RWPE1 (cell line): ENCODE data around the gene RXRB.
"Not testable (repeated sequence)": the region's sequence is repeated elsewhere in the genome, so short reads cannot be mapped to it uniquely, and the experiment has no call there.

Source experiments
- CTCF ChIA-PET: fragments of 350-600 bp; sonication (Branson Sonifier 250); formaldehyde crosslinking; extraction: SDS; loops from one replicate; lab custom pipeline; 2021; lab: Yijun Ruan, JAX
- POLR2A ChIA-PET: fragments of 400-600 bp; formaldehyde crosslinking; extraction: SDS; loops from one replicate; lab custom pipeline; 2020; ENCODE audit warnings: antibody characterized with exemption; ENCODE audit not compliant: low non-redundant PET; lab: Yijun Ruan, JAX
- DNase-seq: peaks from one replicate; pipeline ENCODE4 v3.0.0; 2012; ENCODE audit warnings: low spot score
- H3K27ac ChIP-seq: fragments of 450-650 bp; 2 replicates; pipeline ENCODE4 v1.5.1; 2017
- TF ChIP-seq, protein P1 (sequence below): fragments of 450-650 bp; conservative IDR thresholded peaks from 2 replicates; pipeline ENCODE4 v1.5.1; 2017; ENCODE audit warnings: low read depth, mild to moderate bottlenecking

RXRB gene

DNA sequence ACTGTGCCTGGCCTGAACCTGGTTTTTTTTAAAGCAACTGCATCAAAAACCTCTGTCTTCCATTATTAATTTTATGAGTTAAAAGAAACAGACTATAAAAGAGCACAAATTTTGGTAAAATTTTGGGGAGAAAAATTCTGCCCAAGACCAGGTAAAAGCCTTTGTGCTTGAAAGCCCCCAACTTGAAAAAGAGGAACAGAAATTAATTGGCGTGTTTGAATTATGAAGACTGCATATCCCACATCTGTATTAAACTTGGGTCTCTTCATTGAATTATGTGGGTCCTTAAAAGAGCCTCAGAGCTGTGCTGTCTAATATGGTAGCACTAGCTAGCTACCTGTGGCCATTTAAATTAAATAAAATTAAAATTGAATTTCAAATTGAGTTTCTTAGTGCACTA lies 49.4 kb downstream of the RXRB start:
- no peak for DNase-seq
- CTCF ChIA-PET = interaction anchor here (0.8 to 1.0 kb wide), 2 partner anchors 21 to 137 kb away, joined by 3 read pairs; no protein-coding TSS in a partner anchor
- POLR2A ChIA-PET = no interaction called here
- no peak overlapping the region for H3K27ac ChIP-seq
- TF ChIP-seq, protein P1, sequence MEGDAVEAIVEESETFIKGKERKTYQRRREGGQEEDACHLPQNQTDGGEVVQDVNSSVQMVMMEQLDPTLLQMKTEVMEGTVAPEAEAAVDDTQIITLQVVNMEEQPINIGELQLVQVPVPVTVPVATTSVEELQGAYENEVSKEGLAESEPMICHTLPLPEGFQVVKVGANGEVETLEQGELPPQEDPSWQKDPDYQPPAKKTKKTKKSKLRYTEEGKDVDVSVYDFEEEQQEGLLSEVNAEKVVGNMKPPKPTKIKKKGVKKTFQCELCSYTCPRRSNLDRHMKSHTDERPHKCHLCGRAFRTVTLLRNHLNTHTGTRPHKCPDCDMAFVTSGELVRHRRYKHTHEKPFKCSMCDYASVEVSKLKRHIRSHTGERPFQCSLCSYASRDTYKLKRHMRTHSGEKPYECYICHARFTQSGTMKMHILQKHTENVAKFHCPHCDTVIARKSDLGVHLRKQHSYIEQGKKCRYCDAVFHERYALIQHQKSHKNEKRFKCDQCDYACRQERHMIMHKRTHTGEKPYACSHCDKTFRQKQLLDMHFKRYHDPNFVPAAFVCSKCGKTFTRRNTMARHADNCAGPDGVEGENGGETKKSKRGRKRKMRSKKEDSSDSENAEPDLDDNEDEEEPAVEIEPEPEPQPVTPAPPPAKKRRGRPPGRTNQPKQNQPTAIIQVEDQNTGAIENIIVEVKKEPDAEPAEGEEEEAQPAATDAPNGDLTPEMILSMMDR = no peak

DNA sequence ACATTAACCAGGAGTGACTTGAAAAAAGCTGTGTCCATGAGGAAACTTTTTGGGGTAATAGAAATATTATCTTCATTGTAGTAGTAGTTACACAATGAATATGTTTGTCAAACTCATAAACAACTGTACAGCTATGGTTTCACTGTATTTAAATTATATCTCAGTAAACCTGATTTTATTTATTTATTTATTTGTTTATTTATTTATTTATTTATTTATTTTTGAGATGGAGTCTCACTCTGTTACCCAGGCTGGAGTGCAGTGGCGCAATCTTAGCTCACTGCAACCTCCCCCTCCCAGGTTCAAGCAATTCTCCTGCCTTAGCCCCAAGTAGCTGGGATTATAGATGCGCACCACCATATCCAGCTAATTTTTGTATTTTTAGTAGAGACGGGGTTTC lies 49.9 kb downstream of the RXRB start:
- CTCF ChIA-PET = interaction anchor here (0.6 to 1.7 kb wide), 4 partner anchors 12 to 192 kb away, joined by 3 to 8 read pairs (median 4); no protein-coding TSS in a partner anchor
- DNase-seq, H3K27ac ChIP-seq, POLR2A ChIA-PET: not testable (repeated sequence)

- POLR2A ChIA-PET = no interaction called here
These were observed 52.4 kb downstream of the RXRB start for GRCh38 chr6:33147807-33148666.

GRCh38 chr6:33144373-33144772 lies 56.1 kb downstream of the RXRB start:
- POLR2A ChIA-PET = no interaction called here
- CTCF ChIA-PET = interaction anchor here (0.5 to 0.6 kb wide), 2 partner anchors 25 to 32 kb away, joined by 3 read pairs; no protein-coding TSS in a partner anchor
- no peak for DNase-seq
- TF ChIP-seq, protein P1 = no peak
- H3K27ac ChIP-seq = no peak overlapping the region

More at GRCh38 chr6:33147807-33148666, 52.4 kb downstream of the RXRB start:
- TF ChIP-seq, protein P1 = peak; percentile 84
- CTCF ChIA-PET = interaction anchor here (0.6 to 1.5 kb wide), 12 partner anchors 8 to 196 kb away, joined by 3 to 9 read pairs (median 4); no protein-coding TSS in a partner anchor
- DNase-seq = peak; percentile 61
- H3K27ac ChIP-seq = no peak overlapping the region
